Hepatocyte (in vitro differentiated cells): ENCODE data around the gene CYTH2. TPM values are rescaled to one million over a fixed set of nuclear protein-coding genes. Genes with fewer than 3 reads are reported as not detected.

Source experiments
- DNase-seq: peaks from one replicate; pipeline ENCODE4 v3.0.0-alpha.2; 2016; ENCODE audit warnings: low spot score
- H2AFZ ChIP-seq: fragments of 200-600 bp; sonication (generic); 2 replicates; pipeline ENCODE4 v1.6.0; 2016; ENCODE audit warnings: antibody characterized with exemption, mild to moderate bottlenecking
- H3K27ac ChIP-seq: fragments of 200-600 bp; sonication (generic); 2 replicates; pipeline ENCODE4 v1.5.1; 2016; ENCODE audit warnings: mild to moderate bottlenecking
- H3K27me3 ChIP-seq: fragments of 200-600 bp; sonication (generic); 2 replicates; pipeline ENCODE4 v1.6.1; 2016
- H3K36me3 ChIP-seq: fragments of 200-600 bp; sonication (generic); replicated peaks from 2 replicates; pipeline ENCODE4 v1.5.1; 2016; ENCODE audit warnings: low read depth; ENCODE audit not compliant: insufficient read depth
- H3K4me1 ChIP-seq: fragments of 200-600 bp; sonication (generic); 2 replicates; pipeline ENCODE4 v1.5.1; 2016; ENCODE audit warnings: mild to moderate bottlenecking, moderate library complexity; ENCODE audit not compliant: insufficient read depth
- H3K4me2 ChIP-seq: fragments of 200-600 bp; sonication (generic); 2 replicates; pipeline ENCODE4 v1.6.0; 2016
- H3K4me3 ChIP-seq: fragments of 200-600 bp; sonication (generic); 2 replicates; pipeline ENCODE4 v1.5.1; 2016; ENCODE audit warnings: mild to moderate bottlenecking
- H3K79me2 ChIP-seq: fragments of 200-600 bp; sonication (generic); 2 replicates; pipeline ENCODE4 v1.6.0; 2017; ENCODE audit warnings: mild to moderate bottlenecking
- H3K9me2 ChIP-seq: fragments of 200-600 bp; sonication (generic); replicated peaks from 2 replicates; pipeline ENCODE4 v1.6.0; 2017; ENCODE audit warnings: mild to moderate bottlenecking; ENCODE audit not compliant: insufficient read depth
- H3K9me3 ChIP-seq: fragments of 200-600 bp; sonication (generic); 2 replicates; pipeline ENCODE4 v1.5.1; 2016; ENCODE audit warnings: low read depth, mild to moderate bottlenecking
- H4K20me1 ChIP-seq: fragments of 200-600 bp; sonication (generic); 2 replicates; pipeline ENCODE4 v1.6.0; 2016; ENCODE audit warnings: mild to moderate bottlenecking; ENCODE audit not compliant: insufficient read depth, poor library complexity, severe bottlenecking
- EZH2 ChIP-seq: fragments of 200-600 bp; sonication (generic); IDR thresholded peaks from 2 replicates; pipeline ENCODE4 v1.6.1; 2016; ENCODE audit warnings: antibody characterized with exemption, mild to moderate bottlenecking, borderline replicate concordance
- EZH2phosphoT487 ChIP-seq: fragments of 200-600 bp; sonication (generic); IDR thresholded peaks from one replicate; pipeline ENCODE4 v1.6.1; 2018; ENCODE audit warnings: antibody characterized with exemption, mild to moderate bottlenecking, low read depth, moderate library complexity; ENCODE audit not compliant: unreplicated experiment, severe bottlenecking
- WGBS: methylation state at CpG from one replicate; pipeline ENCODE4 v1.1.6; 2016; ENCODE audit warnings: low lambda C conversion rate; ENCODE audit errors: missing lambda C conversion rate; 5-methylcytosine and 5-hydroxymethylcytosine counted together
- polyA plus RNA-seq: library from polyadenylated mRNA; unstranded; fragments of >200 nt; fragmentation: Nextera tagmentation; extraction: Ambion mirVana; gene quantifications from 2 replicates; pipeline ENCODE4 v1.2.1, GENCODE V29; 2016
- total RNA-seq: library from RNA; depleted of rRNA; stranded (reverse); fragments of >200 nt; gene quantifications from 2 replicates; pipeline ENCODE4 v1.2.3, GENCODE V29; 2014
- TF ChIP-seq, protein P1 (sequence below): fragments of 200-600 bp; sonication (generic); IDR thresholded peaks from 2 replicates; pipeline ENCODE4 v1.5.1; 2016; ENCODE audit warnings: antibody characterized with exemption, mild to moderate bottlenecking; ENCODE audit not compliant: poor library complexity

The CYTH2 gene
- total and polyA plus RNA-seq, 2 experiments from 2014 or later: 63.1 to 80.1 TPM

DNA sequence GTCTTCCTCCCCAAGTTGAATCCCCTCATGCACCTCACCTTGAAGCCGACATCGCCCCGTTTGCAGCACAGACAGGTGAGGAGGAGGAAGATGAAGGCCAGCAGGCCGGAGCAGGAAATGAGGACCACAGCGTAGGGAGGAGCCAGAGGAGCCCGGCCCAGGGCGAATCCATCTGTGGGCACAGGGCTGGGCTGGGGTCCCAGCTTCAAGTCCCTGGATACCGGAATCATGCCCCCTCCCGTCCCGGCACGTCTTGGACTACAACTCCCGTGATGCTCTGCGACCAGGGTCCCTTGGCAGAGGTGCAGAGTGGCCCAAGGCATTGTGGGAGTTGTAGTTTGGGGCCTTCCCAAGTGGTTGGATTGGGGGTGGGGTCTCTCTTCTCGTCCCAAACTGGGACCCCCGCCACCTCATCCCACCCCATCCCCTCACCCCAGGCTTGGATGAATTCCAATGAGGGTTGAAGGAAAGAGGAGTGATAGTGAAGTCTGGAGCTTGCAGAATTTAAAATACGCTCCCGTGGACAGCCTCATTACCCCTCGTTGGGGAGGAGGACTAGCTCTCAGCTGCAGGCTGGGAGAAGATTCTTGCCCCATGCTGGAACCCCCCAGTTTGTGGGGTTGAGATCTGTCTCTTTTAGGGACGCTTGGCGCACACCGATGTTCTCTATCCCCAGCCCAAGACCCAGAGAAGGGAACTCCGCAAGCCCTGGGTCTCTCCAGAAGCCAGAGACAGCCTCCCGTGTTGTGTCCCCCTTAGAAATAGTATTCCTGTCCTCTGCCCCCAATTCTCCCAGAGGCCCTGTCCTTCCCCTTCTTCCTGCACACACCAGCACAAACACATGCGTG, 41.5 kb downstream of the CYTH2 start:
- no peak overlapping the region for H3K27ac ChIP-seq
- H3K4me3 ChIP-seq: peak overlapping the region; percentile 28
- H4K20me1 ChIP-seq: no peaks in the 10 kb centered on the region
- H2AFZ ChIP-seq: peak overlapping the region; percentile 71
- H3K79me2 ChIP-seq: no peaks in the 10 kb centered on the region
- H3K4me2 ChIP-seq: peak overlapping the region; percentile 89
- no peaks in the 10 kb centered on the region for H3K36me3 ChIP-seq
- no peaks in the 10 kb centered on the region for H3K9me2 ChIP-seq
- 27% methylated on average over 21 of the region's 24 CpGs for WGBS
- H3K9me3 ChIP-seq: no peaks in the 10 kb centered on the region
- TF ChIP-seq EZH2 (no peak), EZH2phosphoT487 (no peak)
- TF ChIP-seq, protein P1, sequence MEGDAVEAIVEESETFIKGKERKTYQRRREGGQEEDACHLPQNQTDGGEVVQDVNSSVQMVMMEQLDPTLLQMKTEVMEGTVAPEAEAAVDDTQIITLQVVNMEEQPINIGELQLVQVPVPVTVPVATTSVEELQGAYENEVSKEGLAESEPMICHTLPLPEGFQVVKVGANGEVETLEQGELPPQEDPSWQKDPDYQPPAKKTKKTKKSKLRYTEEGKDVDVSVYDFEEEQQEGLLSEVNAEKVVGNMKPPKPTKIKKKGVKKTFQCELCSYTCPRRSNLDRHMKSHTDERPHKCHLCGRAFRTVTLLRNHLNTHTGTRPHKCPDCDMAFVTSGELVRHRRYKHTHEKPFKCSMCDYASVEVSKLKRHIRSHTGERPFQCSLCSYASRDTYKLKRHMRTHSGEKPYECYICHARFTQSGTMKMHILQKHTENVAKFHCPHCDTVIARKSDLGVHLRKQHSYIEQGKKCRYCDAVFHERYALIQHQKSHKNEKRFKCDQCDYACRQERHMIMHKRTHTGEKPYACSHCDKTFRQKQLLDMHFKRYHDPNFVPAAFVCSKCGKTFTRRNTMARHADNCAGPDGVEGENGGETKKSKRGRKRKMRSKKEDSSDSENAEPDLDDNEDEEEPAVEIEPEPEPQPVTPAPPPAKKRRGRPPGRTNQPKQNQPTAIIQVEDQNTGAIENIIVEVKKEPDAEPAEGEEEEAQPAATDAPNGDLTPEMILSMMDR: no peak
- H3K27me3 ChIP-seq: peaks cover 12% of the 10 kb centered on the region
- DNase-seq: peak; percentile 78
- no peaks in the 10 kb centered on the region for H3K4me1 ChIP-seq

DNA sequence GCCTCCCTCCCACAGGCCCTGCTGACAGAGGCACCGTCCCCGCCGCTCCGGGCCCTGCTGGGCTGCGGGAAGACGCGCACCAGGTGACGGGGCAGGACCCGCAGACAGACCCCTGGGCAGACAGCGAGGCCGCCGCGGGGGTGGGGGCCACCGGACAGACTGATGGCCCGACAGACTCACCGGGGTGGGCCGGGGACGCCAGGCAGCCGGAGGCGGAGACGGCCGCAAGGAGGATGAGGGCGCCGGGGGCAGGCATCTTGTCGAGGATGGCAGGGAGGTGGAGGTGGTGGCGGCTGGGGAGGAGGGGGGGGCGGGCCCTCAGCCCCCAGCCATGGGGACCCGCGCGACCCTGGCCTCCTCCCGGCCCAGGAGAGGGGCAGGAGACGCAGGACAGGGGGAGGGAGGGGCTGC, 42.2 kb downstream of the CYTH2 start:
- H2AFZ ChIP-seq: peak overlapping the region; percentile 71
- TF ChIP-seq EZH2phosphoT487 (no peak), EZH2 (no peak)
- TF ChIP-seq, protein P1: no peak
- H3K4me1 ChIP-seq: no peaks in the 10 kb centered on the region
- H3K4me3 ChIP-seq: no peak overlapping the region
- no peak overlapping the region for H3K27ac ChIP-seq
- no peaks in the 10 kb centered on the region for H3K9me2 ChIP-seq
- peaks cover 12% of the 10 kb centered on the region for H3K27me3 ChIP-seq
- no peaks in the 10 kb centered on the region for H3K79me2 ChIP-seq
- peak overlapping the region; percentile 89 for H3K4me2 ChIP-seq
- no peaks in the 10 kb centered on the region for H3K36me3 ChIP-seq
- WGBS: 2% methylated on average over 12 of the region's 32 CpGs
- no peak for DNase-seq
- H3K9me3 ChIP-seq: no peaks in the 10 kb centered on the region
- H4K20me1 ChIP-seq: no peaks in the 10 kb centered on the region

DNA sequence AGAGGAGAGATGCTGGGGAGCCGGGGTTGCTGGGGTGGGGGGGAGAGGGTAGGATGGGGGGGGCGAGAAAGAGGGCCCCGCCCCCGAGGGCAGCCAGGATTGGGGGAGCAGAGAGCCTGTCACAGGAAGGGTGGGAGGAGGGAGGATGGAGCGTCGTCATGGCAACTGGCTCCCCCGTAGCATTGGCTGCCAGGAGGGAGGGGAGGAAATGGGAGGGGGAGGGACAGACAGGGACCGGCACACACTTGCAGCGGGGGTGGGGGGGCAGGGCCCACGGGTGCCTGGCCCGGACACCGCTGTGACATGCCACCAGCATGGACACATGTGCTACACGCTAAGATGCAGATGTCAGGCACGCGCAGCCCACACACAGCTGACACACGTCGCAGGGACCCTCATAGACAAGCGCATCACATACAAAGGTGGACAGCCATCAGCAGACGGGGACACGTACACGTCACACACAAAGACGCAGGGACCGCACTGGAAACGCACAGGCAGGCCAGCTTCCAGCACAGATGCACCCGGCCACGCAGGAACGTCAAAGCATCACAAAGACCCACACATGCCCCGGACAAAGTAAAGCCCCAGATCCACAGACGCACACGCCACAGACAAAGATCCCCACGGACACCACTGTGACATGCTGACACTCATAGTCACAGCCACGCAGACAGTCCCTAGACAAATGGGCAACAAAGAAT, 42.8 kb downstream of the CYTH2 start, which contains the start of gene LMTK3:
Gene LMTK3 (minus strand): TSS at position 36 of the 704 bp plus-strand sequence. CDS start 259 bp downstream, outside the sequence.
- TF ChIP-seq EZH2phosphoT487 (no peak), EZH2 (no peak)
- TF ChIP-seq, protein P1: no peak
- Histone ChIP-seq H3K27ac (no peak within 1 kb of the TSS), H3K9me3 (no peaks in the 10 kb centered on the region), H2AFZ (peak within 1 kb of the TSS; percentile 71), H3K36me3 (no peaks in the 10 kb centered on the region), H3K27me3 (peaks cover 12% of the 10 kb centered on the region), H3K9me2 (no peaks in the 10 kb centered on the region), H3K4me1 (no peaks in the 10 kb centered on the region), H3K79me2 (no peaks in the 10 kb centered on the region), H4K20me1 (no peaks in the 10 kb centered on the region), H3K4me2 (peak within 1 kb of the TSS; percentile 89), H3K4me3 (peak within 1 kb of the TSS; percentile 28)
- WGBS: 41% methylated on average over 21 of the region's 32 CpGs
- no peak for DNase-seq
